SK-N-SH (cell line): Measurements from ENCODE around the gene DSCAML1. TPM values are rescaled to one million over a fixed set of nuclear protein-coding genes. Genes with fewer than 3 reads are reported as not detected.

ENCODE experiments used
- CTCF ChIA-PET: fragments of 300-600, 350-600 bp; formaldehyde crosslinking; extraction: SDS; loops from one replicate; lab custom pipeline; 2021; lab: Yijun Ruan, JAX
- POLR2A ChIA-PET: fragments of 350-600 bp; sonication (Branson Sonifier 250); formaldehyde crosslinking; extraction: SDS; loops from one replicate; lab custom pipeline; 2020; ENCODE audit warnings: antibody characterized with exemption, inconsistent platforms; lab: Yijun Ruan, JAX
- DNase-seq: peaks from one replicate; pipeline ENCODE4 v3.0.0; 2012
- H2AFZ ChIP-seq: fragments of 200-600 bp; sonication (generic); 2 replicates; pipeline ENCODE4 v1.8.1; 2016; ENCODE audit warnings: antibody characterized with exemption, mild to moderate bottlenecking, low read depth
- H3F3A ChIP-seq: fragments of 200-600 bp; sonication (generic); replicated peaks from 2 replicates; pipeline ENCODE3; 2016; ENCODE audit warnings: antibody characterized with exemption, mild to moderate bottlenecking; ENCODE audit not compliant: insufficient read depth
- H3K27ac ChIP-seq, 2 experiments: fragments of 200-500 bp in 1 of 2; fragments of 200-600 bp in 1 of 2; sonication (Bioruptor generic) in 1 of 2; sonication (generic), shearing (Covaris generic) in 1 of 2; 2 replicates each; pipeline versions ENCODE4 v1.5.1 to v1.6.1; 2014 to 2016; ENCODE audit warnings: low read depth in 2 of 2, inconsistent platforms in 1 of 2, low read length in 1 of 2, mild to moderate bottlenecking in 1 of 2, mixed read lengths in 1 of 2
- H3K27me3 ChIP-seq: fragments of 200-600 bp; sonication (generic), shearing (Covaris generic); 2 replicates; pipeline ENCODE4 v1.6.1; 2016; ENCODE audit warnings: mixed run types; ENCODE audit not compliant: insufficient read depth
- H3K36me3 ChIP-seq, 2 experiments: fragments of 200-500 bp in 1 of 2; fragments of 200-600 bp in 1 of 2; sonication (Bioruptor generic) in 1 of 2; sonication (generic) in 1 of 2; replicated peaks in 1 of 2; 2 replicates each; pipeline versions ENCODE3 to v1.5.1; 2014 to 2016; ENCODE audit warnings: low read length in 1 of 2, mild to moderate bottlenecking in 1 of 2; ENCODE audit not compliant: insufficient read depth in 2 of 2, control insufficient read depth in 1 of 2
- H3K4me1 ChIP-seq, 2 experiments: fragments of 200-500 bp in 1 of 2; fragments of 200-600 bp in 1 of 2; sonication (Bioruptor generic) in 1 of 2; sonication (generic), shearing (Covaris generic) in 1 of 2; 2 replicates each; pipeline versions ENCODE4 v1.5.1 to v1.6.1; 2014 to 2016; ENCODE audit warnings: low read depth in 1 of 2, low read length in 1 of 2, mixed run types in 1 of 2; ENCODE audit not compliant: insufficient read depth in 2 of 2, control insufficient read depth in 1 of 2
- H3K4me2 ChIP-seq: fragments of 200-600 bp; sonication (generic), shearing (Covaris generic); 2 replicates; pipeline ENCODE4 v1.6.1; 2017; ENCODE audit warnings: mixed run types
- H3K4me3 ChIP-seq, 2 experiments: fragments of 200-500 bp in 1 of 2; fragments of 200-600 bp in 1 of 2; sonication (Bioruptor generic) in 1 of 2; sonication (generic), shearing (Covaris generic) in 1 of 2; 2 replicates each; pipeline versions ENCODE4 v1.5.1 to v1.8.1; 2014 to 2016; ENCODE audit warnings: low read depth in 2 of 2, inconsistent platforms in 1 of 2, low read length in 1 of 2, mild to moderate bottlenecking in 1 of 2, mixed read lengths in 1 of 2, moderate library complexity in 1 of 2
- H3K79me2 ChIP-seq: fragments of 200-600 bp; sonication (generic); 2 replicates; pipeline ENCODE4 v1.8.1; 2017; ENCODE audit warnings: mild to moderate bottlenecking; ENCODE audit not compliant: insufficient read depth
- H3K9ac ChIP-seq: fragments of 200-600 bp; sonication (generic); 2 replicates; pipeline ENCODE4 v1.6.1; 2017; ENCODE audit warnings: mixed run types
- H3K9me2 ChIP-seq: fragments of 200-600 bp; sonication (generic); 2 replicates; pipeline ENCODE4 v1.6.1; 2017; ENCODE audit warnings: mixed run types
- H3K9me3 ChIP-seq: fragments of 200-600 bp; sonication (generic); 2 replicates; pipeline ENCODE4 v1.6.1; 2017; ENCODE audit warnings: mixed run types, mild to moderate bottlenecking, moderate library complexity
- H4K20me1 ChIP-seq: fragments of 200-600 bp; sonication (generic); 2 replicates; pipeline ENCODE4 v1.6.1; 2017; ENCODE audit warnings: mild to moderate bottlenecking, mixed run types; ENCODE audit not compliant: insufficient read depth
- CHD2 ChIP-seq: fragments of 150-350 bp; IDR thresholded peaks from 2 replicates; pipeline ENCODE4 v1.6.1; 2018; ENCODE audit warnings: low read length; ENCODE audit not compliant: partially characterized antibody
- CTCF ChIP-seq: fragments of 200-600 bp; sonication (generic); IDR thresholded peaks from 2 replicates; pipeline ENCODE4 v1.6.1; 2017; ENCODE audit warnings: antibody characterized with exemption, mild to moderate bottlenecking, moderate library complexity
- EZH2phosphoT487 ChIP-seq: fragments of 200-600 bp; sonication (generic); IDR thresholded peaks from 2 replicates; pipeline ENCODE4 v1.6.1; 2017; ENCODE audit warnings: low read depth, mixed run types, mild to moderate bottlenecking, antibody characterized with exemption, moderate library complexity, borderline replicate concordance
- FOXJ3 ChIP-seq: sonication (generic); formaldehyde crosslinking; IDR thresholded peaks from 2 replicates; pipeline ENCODE4 v1.5.1; 2020; ENCODE audit warnings: mild to moderate bottlenecking, missing genetic modification reagents
- FOXM1 ChIP-seq: IDR thresholded peaks from 2 replicates; pipeline ENCODE4 v1.4.0; 2012; ENCODE audit warnings: low read depth, mild to moderate bottlenecking
- GATA2 ChIP-seq: sonication (generic); formaldehyde crosslinking; IDR thresholded peaks from 2 replicates; pipeline ENCODE4 v1.5.0; 2020; ENCODE audit warnings: mild to moderate bottlenecking, missing genetic modification reagents
- JUND ChIP-seq: IDR thresholded peaks from 2 replicates; pipeline ENCODE4 v1.4.0; 2012
- MEF2A ChIP-seq: IDR thresholded peaks from 2 replicates; pipeline ENCODE4 v1.4.0; 2012; ENCODE audit warnings: low read depth, borderline replicate concordance
- MXI1 ChIP-seq: IDR thresholded peaks from 2 replicates; pipeline ENCODE4 v1.6.1; 2012; ENCODE audit warnings: mild to moderate bottlenecking, low read depth, low read length, improper control_type of control experiment
- RAD21 ChIP-seq: IDR thresholded peaks from 2 replicates; pipeline ENCODE4 v1.6.1; 2012; ENCODE audit warnings: mild to moderate bottlenecking, low read length
- RCOR1 ChIP-seq: fragments of 150-350 bp; IDR thresholded peaks from 2 replicates; pipeline ENCODE4 v1.6.1; 2017; ENCODE audit warnings: antibody characterized with exemption, low read length
- REST ChIP-seq: IDR thresholded peaks from 2 replicates; pipeline ENCODE4 v1.6.1; 2012; ENCODE audit warnings: mild to moderate bottlenecking, low read depth, low read length, moderate library complexity
- SIN3A ChIP-seq: IDR thresholded peaks from 2 replicates; pipeline ENCODE4 v1.6.1; 2012; ENCODE audit warnings: low read depth, mild to moderate bottlenecking, low read length, moderate library complexity, borderline replicate concordance
- SMC3 ChIP-seq: IDR thresholded peaks from 2 replicates; pipeline ENCODE4 v1.6.1; 2012; ENCODE audit warnings: low read depth, low read length, improper control_type of control experiment
- TEAD4 ChIP-seq: IDR thresholded peaks from 2 replicates; pipeline ENCODE4 v1.4.0; 2012; ENCODE audit warnings: mild to moderate bottlenecking, borderline replicate concordance; ENCODE audit not compliant: insufficient read depth
- ZBTB33 ChIP-seq: IDR thresholded peaks from 2 replicates; pipeline ENCODE4 v1.4.0; 2012; ENCODE audit warnings: low read depth, borderline replicate concordance
- WGBS: methylation state at CpG from one replicate; pipeline ENCODE4 v1.1.6; 2017; ENCODE audit warnings: low lambda C conversion rate; 5-methylcytosine and 5-hydroxymethylcytosine counted together
- polyA plus RNA-seq, 3 experiments: library from polyadenylated mRNA; depleted of rRNA; stranded (reverse); fragments of >200 nt; gene quantifications; 2 replicates each; pipeline ENCODE4 v1.2.3, GENCODE V29; 2012
- TF ChIP-seq, protein P1 (sequence below): IDR thresholded peaks from 2 replicates; pipeline ENCODE4 v1.4.0; 2012; ENCODE audit warnings: low read depth

The DSCAML1 gene
- polyA plus RNA-seq, 1 of the 3 experiments (the other 2 are of a cell fraction): not detected

- H3K4me1 ChIP-seq: peaks cover 0 to 7% of the 10 kb centered on the region in 2 experiments; a peak in 1 of 4 replicates
- ChIA-PET POLR2A (interaction anchor here (0.8 to 1.0 kb wide), 3 partner anchors 37 to 383 kb away, joined by 3 read pairs; no protein-coding TSS in a partner anchor), CTCF (interaction anchor here (0.6 to 15.4 kb wide), 86 partner anchors 10 to 556 kb away, joined by 3 to 449 read pairs (median 4); partner anchors contain the start of genes DSCAML1 and FXYD2)
- no peak overlapping the region for H3K27ac ChIP-seq
- H4K20me1 ChIP-seq: no peaks in the 10 kb centered on the region
- no peaks in the 10 kb centered on the region for H3F3A ChIP-seq
- H3K9me3 ChIP-seq: no peaks in the 10 kb centered on the region
- peaks cover 12% of the 10 kb centered on the region; the same call in 1 of the 2 replicates for H3K27me3 ChIP-seq
- WGBS: 65% methylated on average over 10 of the region's 22 CpGs
- H3K9ac ChIP-seq: no peak overlapping the region
- H3K4me2 ChIP-seq: no peak overlapping the region; the same call in 1 of the 2 replicates
- H3K79me2 ChIP-seq: no peaks in the 10 kb centered on the region
- H3K4me3 ChIP-seq: no peak overlapping the region
- peak; percentile 90 for DNase-seq
- no peaks in the 10 kb centered on the region for H3K36me3 ChIP-seq
- H3K9me2 ChIP-seq: no peaks in the 10 kb centered on the region
- TF ChIP-seq MEF2A (no peak), RCOR1 (peak; percentile 35; the same call in 1 of the 2 replicates), REST (no peak), TEAD4 (no peak), RAD21 (peak; percentile 91), FOXM1 (no peak), SIN3A (no peak), JUND (no peak), SMC3 (peak; percentile 74), ZBTB33 (no peak), GATA2 (CRISPR knock-in tag) (no peak), MXI1 (no peak), EZH2phosphoT487 (no peak), CHD2 (no peak), FOXJ3 (peak; percentile 64; the same call in 1 of the 2 replicates), CTCF (peak; percentile 34)
- TF ChIP-seq, protein P1, sequence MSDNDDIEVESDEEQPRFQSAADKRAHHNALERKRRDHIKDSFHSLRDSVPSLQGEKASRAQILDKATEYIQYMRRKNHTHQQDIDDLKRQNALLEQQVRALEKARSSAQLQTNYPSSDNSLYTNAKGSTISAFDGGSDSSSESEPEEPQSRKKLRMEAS: no peak
- TF ChIP-seq, all 33 proteins: peak for 5
- no peak overlapping the region for H2AFZ ChIP-seq
These were observed 12.4 kb upstream of the DSCAML1 start for GRCh38 chr11:117809236-117810055.
